HepG2 (cell line): Measurements from ENCODE around the gene CTDSP1. TPM values are rescaled to one million over a fixed set of nuclear protein-coding genes. Genes with fewer than 3 reads are reported as not detected.

Experiments used
- ATAC-seq: fragments of 200-7000 bp; cut with Tn5 transposase; 3 replicates; pipeline ENCODE4 v1.9.1; 2020; ENCODE audit warnings: mild to moderate bottlenecking, moderate library complexity
- BruUV-seq: library from RNA; stranded (reverse); fragments of 400-500 nt; replicated peaks from 2 replicates; lab custom pipeline; 2021; lab: Mats Ljungman, UMichigan
- CTCF ChIA-PET: fragments of 300-600 bp; formaldehyde crosslinking; extraction: SDS; loops from one replicate; lab custom pipeline; 2021; ENCODE audit warnings: low total read pairs, inconsistent platforms, low intra/inter-chr PET ratio; lab: Yijun Ruan, JAX
- POLR2A ChIA-PET: fragments of 350-600 bp; sonication (Branson Sonifier 250); formaldehyde crosslinking; loops from one replicate; lab custom pipeline; 2020; ENCODE audit warnings: antibody characterized with exemption, inconsistent platforms; lab: Yijun Ruan, JAX
- DNase-seq: peaks from one replicate; pipeline ENCODE4 v3.0.0-alpha.2; 2015; ENCODE audit warnings: low spot score
- FAIRE-seq: peaks from 3 replicates; lab custom pipeline; 2011; peaks lifted over from hg19 to GRCh38; lab: Jason Lieb, UNC
- H2AFZ ChIP-seq: one replicate; pipeline ENCODE4 v1.6.1; 2011; ENCODE audit warnings: low read length, inconsistent platforms
- H3K27ac ChIP-seq: fragments of 300-600 bp; 3 replicates; pipeline ENCODE4 v1.8.0; 2011; ENCODE audit warnings: mixed run types, mild to moderate bottlenecking, mixed read lengths, low read length, inconsistent platforms; ENCODE audit not compliant: insufficient read depth; ENCODE audit errors: extremely low read length
- H3K27me3 ChIP-seq, 2 experiments: fragments of 200-600 bp in 1 of 2; 2 replicates in 1 of 2; 3 replicates in 1 of 2; pipeline versions ENCODE4 v1.6.0 to v1.8.0; 2011; ENCODE audit warnings: low read length in 2 of 2, mild to moderate bottlenecking in 2 of 2, moderate library complexity in 2 of 2, inconsistent platforms in 1 of 2; ENCODE audit not compliant: insufficient read depth in 2 of 2, control insufficient read depth in 1 of 2
- H3K36me3 ChIP-seq, 2 experiments: fragments of 200-600 bp in 1 of 2; replicated peaks in 1 of 2; 2 replicates in 1 of 2; 3 replicates in 1 of 2; pipeline versions ENCODE4 v1.5.1 to v1.8.0; 2011; ENCODE audit warnings: low read length in 2 of 2, inconsistent platforms in 1 of 2; ENCODE audit not compliant: insufficient read depth in 2 of 2, control insufficient read depth in 1 of 2
- H3K4me1 ChIP-seq: 2 replicates; pipeline ENCODE4 v1.5.1; 2012; ENCODE audit warnings: low read length, inconsistent platforms; ENCODE audit not compliant: insufficient read depth
- H3K4me2 ChIP-seq: 2 replicates; pipeline ENCODE4 v1.6.0; 2011; ENCODE audit warnings: low read depth, low read length, inconsistent platforms
- H3K4me3 ChIP-seq, 3 experiments: fragments of 200-600 bp in 1 of 3; sonication (generic), shearing (Covaris generic) in 1 of 3; replicated peaks in 1 of 3; 2 replicates each; pipeline ENCODE4 v1.5.1; 2011 to 2016; ENCODE audit warnings: low read length in 3 of 3, inconsistent platforms in 2 of 3, low read depth in 2 of 3, mild to moderate bottlenecking in 2 of 3, control low read depth in 1 of 3, mixed read lengths in 1 of 3; ENCODE audit not compliant: insufficient read depth in 1 of 3
- H3K79me2 ChIP-seq: one replicate; pipeline ENCODE4 v1.6.1; 2011; ENCODE audit warnings: low read length, inconsistent platforms; ENCODE audit not compliant: insufficient read depth
- H3K9ac ChIP-seq: 2 replicates; pipeline ENCODE4 v1.6.0; 2011; ENCODE audit warnings: mild to moderate bottlenecking, low read depth, low read length, inconsistent platforms; ENCODE audit not compliant: insufficient read depth
- H3K9me3 ChIP-seq: 2 replicates; pipeline ENCODE4 v1.5.1; 2012; ENCODE audit warnings: mild to moderate bottlenecking, low read length
- H4K20me1 ChIP-seq: 2 replicates; pipeline ENCODE4 v1.6.0; 2011; ENCODE audit warnings: inconsistent platforms, mild to moderate bottlenecking, low read length, moderate library complexity; ENCODE audit not compliant: insufficient read depth
- E2F5 ChIP-seq: sonication (generic); formaldehyde crosslinking; conservative IDR thresholded peaks from 2 replicates; pipeline ENCODE4 v1.4.0; 2020; ENCODE audit warnings: missing genetic modification reagents
- GLI4 ChIP-seq: sonication (generic); formaldehyde crosslinking; IDR thresholded peaks from 2 replicates; pipeline ENCODE4 v1.5.1; 2020; ENCODE audit warnings: missing genetic modification reagents, mild to moderate bottlenecking, moderate library complexity, borderline replicate concordance
- HNRNPUL1 ChIP-seq: fragments of 200-400 bp; formaldehyde crosslinking; IDR thresholded peaks from 2 replicates; pipeline ENCODE4 v1.6.1; 2017; ENCODE audit warnings: low read depth, mild to moderate bottlenecking, low read length, moderate library complexity
- MED8 ChIP-seq: sonication (generic); formaldehyde crosslinking; IDR thresholded peaks from 2 replicates; pipeline ENCODE4 v1.8.1; 2023; ENCODE audit warnings: mild to moderate bottlenecking, missing genetic modification reagents; ENCODE audit not compliant: insufficient replicate concordance
- PAWR ChIP-seq: sonication (generic); formaldehyde crosslinking; IDR thresholded peaks from 2 replicates; pipeline ENCODE4 v1.4.0; 2020; ENCODE audit warnings: missing genetic modification reagents, mild to moderate bottlenecking, borderline replicate concordance
- PAXIP1 ChIP-seq: sonication (generic); formaldehyde crosslinking; conservative IDR thresholded peaks from 2 replicates; pipeline ENCODE4 v1.4.0; 2020; ENCODE audit warnings: mild to moderate bottlenecking, missing genetic modification reagents, moderate library complexity
- PPARG ChIP-seq: conservative IDR thresholded peaks from 2 replicates; pipeline ENCODE4 v1.6.1; 2016; ENCODE audit warnings: missing biosample characterization, missing genetic modification reagents
- SMARCC2 ChIP-seq: fragments of 450-650 bp; IDR thresholded peaks from 2 replicates; pipeline ENCODE4 v1.6.1; 2017; ENCODE audit warnings: antibody characterized with exemption, mild to moderate bottlenecking
- SP4 ChIP-seq: sonication (generic); formaldehyde crosslinking; IDR thresholded peaks from 2 replicates; pipeline ENCODE4 v1.8.1; 2023; ENCODE audit warnings: mild to moderate bottlenecking, missing genetic modification reagents
- SRSF1 ChIP-seq: fragments of 200-400 bp; formaldehyde crosslinking; optimal IDR thresholded peaks from 2 replicates; pipeline ENCODE3; 2017; ENCODE audit warnings: mild to moderate bottlenecking, low read depth, low read length, moderate library complexity
- ZBTB25 ChIP-seq: IDR thresholded peaks from 2 replicates; pipeline ENCODE4 v1.6.1; 2018; ENCODE audit warnings: missing genetic modification reagents
- ZNF546 ChIP-seq: sonication (generic); formaldehyde crosslinking; conservative IDR thresholded peaks from 2 replicates; pipeline ENCODE4 v1.8.1; 2023; ENCODE audit warnings: mild to moderate bottlenecking, missing genetic modification reagents
- ZNF660 ChIP-seq: sonication (generic); formaldehyde crosslinking; IDR thresholded peaks from 2 replicates; pipeline ENCODE4 v1.5.1; 2020; ENCODE audit warnings: mild to moderate bottlenecking, low read depth, missing genetic modification reagents, borderline replicate concordance
- ZNF770 ChIP-seq: sonication (generic); formaldehyde crosslinking; IDR thresholded peaks from 2 replicates; pipeline ENCODE4 v1.5.0; 2020; ENCODE audit warnings: mild to moderate bottlenecking, missing genetic modification reagents
- WGBS: methylation state at CpG from one replicate; pipeline ENCODE4 v1.1.6; 2017; ENCODE audit warnings: low lambda C conversion rate; 5-methylcytosine and 5-hydroxymethylcytosine counted together
- in situ Hi-C: cut with HindIII; loops from 2 replicates; pipeline ENCODE4 v1.10.0; 2017; ENCODE audit warnings: low pct_unique_long_range_greater_than_20kb; ENCODE audit not compliant: extremely low pct_ligation_motif_present
- intact Hi-C: fragments of 100-400 bp; cut with micrococcal nuclease; formaldehyde crosslinking; loops from one replicate; pipeline ENCODE4 v1.10.0; 2022; ENCODE audit not compliant: unreplicated experiment
- polyA plus RNA-seq, 8 experiments: library from polyadenylated mRNA; depleted of rRNA in 3 of 8; stranded (reverse) in 7 of 8; unstranded in 1 of 8; fragments of >200 nt; fragmentation: Illumina TruSeq in 4 of 8; extraction: Trizol in 4 of 8; gene quantifications; 2 replicates each; pipeline versions ENCODE4 v1.2.1 to v1.2.3, GENCODE V29; 2011 to 2016; ENCODE audit warnings: low read depth in 4 of 8, missing spikeins in 1 of 8, mixed read lengths in 1 of 8; ENCODE audit not compliant: insufficient read depth in 1 of 8
- total RNA-seq, 5 experiments: library from RNA; depleted of rRNA; stranded (reverse); fragments of >200 nt; fragmentation: Illumina TruSeq; extraction: Trizol; gene quantifications; 2 replicates each; pipeline ENCODE4 v1.2.3, GENCODE V29; 2016; ENCODE audit warnings: low read depth in 1 of 5

CTDSP1 gene
- total and polyA plus RNA-seq, 2 of the 13 experiments (the other 11 are each of a cell fraction or from before 2014, with no cell fraction given) = 91.0 to 268 TPM

GRCh38 chr2:218406209-218406948 is 6.7 kb downstream of the CTDSP1 start:
- CTCF ChIA-PET = interaction anchor here (1.2 to 1.7 kb wide), 3 partner anchors 59 to 110 kb away, joined by 3 to 19 read pairs (median 4); no protein-coding TSS in a partner anchor
- in situ Hi-C loops = loop anchor here (5.0 kb wide), 1 partner anchor 61 kb away; no protein-coding TSS in a partner anchor
- FAIRE-seq = peak; percentile 32
- peak; percentile 97 for TF ChIP-seq SRSF1
- TF ChIP-seq E2F5 = 0 out of 2 replicates have a peak, but pooled peaks have one; percentile 44
- no peak for TF ChIP-seq SMARCC2
- TF ChIP-seq ZNF546 = no peak
- no peak for TF ChIP-seq ZNF660
- peak; percentile 77 for TF ChIP-seq MED8 (CRISPR knock-in tag)
- peak; percentile 68 for TF ChIP-seq PPARG (CRISPR knock-in tag)
- TF ChIP-seq HNRNPUL1 = 0 out of 2 replicates have a peak, but pooled peaks have one; percentile 42
- TF ChIP-seq PAXIP1 (CRISPR knock-in tag) = no peak
- no peak for TF ChIP-seq PAWR (CRISPR knock-in tag)
- TF ChIP-seq ZNF770 (CRISPR knock-in tag) = peak; percentile 75
- TF ChIP-seq SP4 (CRISPR knock-in tag) = no peak; the same call in 1 of the 2 replicates
- peak; percentile 65 for TF ChIP-seq ZBTB25 (CRISPR knock-in tag)
- TF ChIP-seq GLI4 = no peak; the same call in 1 of the 2 replicates

More at GRCh38 chr2:218406209-218406948, 6.7 kb downstream of the CTDSP1 start:
- WGBS = 1% methylated on average over 26 of the region's 56 CpGs
- peaks cover 20% of the 10 kb centered on the region for H3K79me2 ChIP-seq
- intact Hi-C loops = loop anchor here (1.0 to 2.0 kb wide), 2 partner anchors 38 to 60 kb away; no protein-coding TSS in a partner anchor
- no TSS peak for BruUV-seq
- H3K9ac ChIP-seq = peak overlapping the region; percentile 70
- no peak overlapping the region for H2AFZ ChIP-seq
- H3K27me3 ChIP-seq = no peaks in the 10 kb centered on the region
- H3K4me3 ChIP-seq = peak overlapping the region; percentile 67 to 86 (median 67)
- peak overlapping the region; percentile 100 for H3K4me2 ChIP-seq
- no peaks in the 10 kb centered on the region; the same call in 1 of the 2 replicates for H4K20me1 ChIP-seq
- no peaks in the 10 kb centered on the region for H3K9me3 ChIP-seq
- ATAC-seq (peak; percentile 78), DNase-seq (peak; percentile 92)
- H3K27ac ChIP-seq = peak overlapping the region; percentile 79
- POLR2A ChIA-PET = interaction anchor here (0.6 to 4.2 kb wide), 16 partner anchors 9 to 136 kb away, joined by 3 to 56 read pairs (median 7); partner anchors contain the start of genes AAMP, PNKD, TMBIM1 and VIL1
- H3K4me1 ChIP-seq = peaks cover 61% of the 10 kb centered on the region
- H3K36me3 ChIP-seq = peaks cover 23 to 34% of the 10 kb centered on the region in 2 experiments; a peak in 4 of 5 replicates
